Pulmonary artery endothelial cell (primary cell): ENCODE measurements around the gene MORC4. TPM values are rescaled to one million over a fixed set of nuclear protein-coding genes. Genes with fewer than 3 reads are reported as not detected.

Experiments used
- DNase-seq: peaks from one replicate; pipeline ENCODE4 v3.0.0-alpha.2; 2011; ENCODE audit warnings: low read depth, low spot score
- total RNA-seq: library from RNA; depleted of rRNA; stranded (reverse); fragments of >200 nt; gene quantifications from 2 replicates; pipeline ENCODE4 v1.2.3, GENCODE V29; 2014

MORC4 gene
- total RNA-seq, 1 donor from 2014 or later, result 17.2 TPM

GRCh38 chrX:106952988-106953387 is 47.0 kb downstream of the MORC4 start:
- DNase-seq, result no peak

DNA sequence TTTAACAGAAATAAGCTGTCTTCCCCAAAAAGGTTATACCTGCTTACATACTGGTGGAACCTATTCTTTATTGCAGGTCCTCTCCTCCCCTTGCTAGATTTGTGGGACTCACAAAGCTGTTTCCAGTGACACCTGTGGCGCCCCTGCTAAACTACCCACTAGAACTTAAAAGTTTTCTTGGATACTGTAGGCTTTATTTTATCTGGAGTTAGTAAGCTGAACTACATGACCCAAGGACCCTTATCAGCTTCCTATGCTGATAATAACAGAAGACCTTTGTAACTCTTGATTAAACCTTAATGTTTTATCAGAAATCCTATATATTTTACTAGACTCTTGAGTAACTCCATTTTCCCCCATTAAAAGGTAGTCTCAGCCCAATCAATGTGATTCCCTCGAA is 47.5 kb downstream of the MORC4 start:
- no peak for DNase-seq

GRCh38 chrX:106952089-106952488 is 47.9 kb downstream of the MORC4 start:
- DNase-seq, result no peak

DNA sequence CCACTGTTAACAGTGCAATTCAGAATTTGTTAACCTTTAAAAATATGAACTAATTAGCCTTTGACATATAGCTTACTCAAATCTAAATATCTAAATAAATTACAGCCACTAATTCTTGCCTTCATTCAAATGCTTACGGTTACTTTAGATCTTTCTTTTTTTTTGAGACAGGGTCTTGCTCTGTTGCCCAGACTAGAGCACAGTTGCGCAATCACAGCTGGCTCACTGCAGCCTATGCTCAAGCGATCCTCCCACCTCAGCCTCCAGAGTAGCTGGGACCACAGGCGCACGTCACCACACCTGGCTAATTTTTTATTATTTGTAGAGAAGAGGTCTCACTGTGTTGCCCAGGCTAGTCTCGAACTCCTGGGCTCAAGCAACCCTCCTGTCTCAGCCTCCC is 48.8 kb downstream of the MORC4 start:
- no peak for DNase-seq

GRCh38 chrX:106950381-106950780 is 49.6 kb downstream of the MORC4 start:
- no peak for DNase-seq

DNA sequence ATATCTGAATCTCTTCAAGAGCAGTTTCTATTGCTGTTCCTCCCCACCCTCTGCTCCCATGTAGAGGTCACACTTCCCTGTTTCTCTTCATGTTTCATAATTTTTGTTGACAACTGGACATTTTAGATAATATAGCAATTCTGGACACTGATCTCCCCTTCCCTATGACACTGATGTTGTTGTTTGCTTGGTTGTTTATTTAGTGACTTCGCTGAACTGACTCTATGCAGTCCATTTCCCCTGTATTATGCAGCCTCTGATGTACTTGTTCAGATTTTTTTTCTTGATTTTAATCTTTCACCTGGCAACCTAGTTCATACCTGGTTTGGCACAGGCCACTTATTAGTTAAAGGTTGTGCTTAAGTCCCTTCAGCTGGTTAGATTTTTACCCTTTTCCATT is 50.6 kb downstream of the MORC4 start:
- DNase-seq, result no peak

DNA sequence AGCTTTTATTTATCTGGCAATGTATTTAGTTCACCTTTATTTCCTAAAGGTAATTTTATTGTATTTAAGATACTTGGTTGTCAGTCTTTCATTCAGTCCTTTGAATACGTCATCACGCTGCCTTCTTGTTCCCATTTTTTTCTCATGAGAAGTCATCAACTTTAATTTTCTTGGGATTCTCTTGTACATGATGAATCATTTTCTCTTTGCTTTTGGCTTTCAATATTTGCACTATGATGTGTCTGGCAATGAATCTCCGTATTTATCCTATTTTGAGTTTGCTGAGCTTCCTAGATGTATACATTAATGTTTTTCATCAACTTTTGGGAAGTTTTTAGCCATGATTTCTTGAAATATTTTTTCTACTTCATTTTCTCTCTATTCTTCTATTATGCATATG is 51.4 kb downstream of the MORC4 start:
- no peak for DNase-seq

- DNase-seq, result no peak
Observed at GRCh38 chrX:106946464-106946863, 53.5 kb downstream of the MORC4 start.

GRCh38 chrX:106940068-106940467 is 59.9 kb downstream of the MORC4 start:
- no peak for DNase-seq

GRCh38 chrX:106939566-106939965 is 60.4 kb downstream of the MORC4 start:
- no peak for DNase-seq

DNA sequence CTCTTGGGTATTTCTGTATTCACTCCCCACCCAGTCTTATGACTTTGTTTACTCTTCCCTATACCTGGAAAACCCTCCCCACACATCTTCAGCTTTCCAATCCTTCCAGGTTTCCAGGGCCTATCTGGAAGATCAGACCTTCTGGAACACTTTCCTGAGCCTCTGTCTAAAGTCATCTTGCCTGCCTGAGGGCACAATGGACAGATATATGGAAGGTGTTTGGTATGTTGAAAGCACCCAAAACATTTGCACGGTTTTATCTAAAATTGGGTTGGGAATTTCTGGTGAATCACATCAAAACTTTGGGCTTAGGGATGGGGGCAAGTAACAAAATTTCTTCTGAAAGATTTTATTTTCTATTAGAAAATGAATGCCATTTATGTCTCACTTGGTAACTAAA is 63.8 kb downstream of the MORC4 start:
- no peak for DNase-seq

DNA sequence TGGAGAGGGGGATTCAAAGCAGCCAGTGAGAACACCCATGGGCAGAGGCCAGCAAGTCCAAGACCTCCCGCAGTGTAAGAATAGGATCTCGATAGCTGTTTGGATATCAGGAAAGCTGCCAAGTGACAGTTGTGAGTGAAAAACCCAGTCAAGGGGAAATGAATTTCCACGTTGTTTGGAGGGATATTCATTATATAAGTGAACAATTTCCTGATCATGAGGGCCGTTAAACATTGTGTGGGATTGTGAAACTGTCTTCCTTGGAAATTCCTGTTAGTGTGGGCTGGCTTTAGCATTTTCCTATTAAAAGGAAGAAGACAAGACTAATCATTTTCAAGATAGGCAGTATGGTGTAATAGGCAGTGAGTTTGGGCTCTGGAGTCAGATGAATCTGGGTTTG is 64.8 kb downstream of the MORC4 start:
- no peak for DNase-seq

DNA sequence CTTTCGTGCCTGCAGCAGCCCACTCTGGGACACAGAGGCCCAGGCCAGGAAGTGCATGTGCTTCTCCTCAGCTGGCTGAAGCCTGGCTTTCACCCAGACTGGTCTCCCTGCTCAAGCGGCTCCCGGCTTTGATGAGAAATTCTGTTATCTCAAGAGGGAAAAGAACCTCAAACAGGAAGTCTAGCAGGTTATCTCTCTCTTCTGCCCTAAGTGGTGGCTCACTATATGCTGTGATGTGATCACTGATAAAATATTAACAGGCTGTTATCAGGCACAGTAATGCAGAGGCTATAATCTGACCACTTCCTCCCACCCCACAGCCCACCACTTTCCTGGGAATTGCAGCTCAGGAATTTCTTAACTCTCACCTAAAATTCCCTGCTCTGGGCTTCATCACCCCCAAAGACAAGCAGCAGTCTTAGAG is 66.5 kb downstream of the MORC4 start:
- no peak for DNase-seq

- DNase-seq, result no peak
Observed at GRCh38 chrX:106932960-106933537, 67.0 kb downstream of the MORC4 start.

GRCh38 chrX:106932492-106932923 is 67.5 kb downstream of the MORC4 start:
- DNase-seq, result no peak

DNA sequence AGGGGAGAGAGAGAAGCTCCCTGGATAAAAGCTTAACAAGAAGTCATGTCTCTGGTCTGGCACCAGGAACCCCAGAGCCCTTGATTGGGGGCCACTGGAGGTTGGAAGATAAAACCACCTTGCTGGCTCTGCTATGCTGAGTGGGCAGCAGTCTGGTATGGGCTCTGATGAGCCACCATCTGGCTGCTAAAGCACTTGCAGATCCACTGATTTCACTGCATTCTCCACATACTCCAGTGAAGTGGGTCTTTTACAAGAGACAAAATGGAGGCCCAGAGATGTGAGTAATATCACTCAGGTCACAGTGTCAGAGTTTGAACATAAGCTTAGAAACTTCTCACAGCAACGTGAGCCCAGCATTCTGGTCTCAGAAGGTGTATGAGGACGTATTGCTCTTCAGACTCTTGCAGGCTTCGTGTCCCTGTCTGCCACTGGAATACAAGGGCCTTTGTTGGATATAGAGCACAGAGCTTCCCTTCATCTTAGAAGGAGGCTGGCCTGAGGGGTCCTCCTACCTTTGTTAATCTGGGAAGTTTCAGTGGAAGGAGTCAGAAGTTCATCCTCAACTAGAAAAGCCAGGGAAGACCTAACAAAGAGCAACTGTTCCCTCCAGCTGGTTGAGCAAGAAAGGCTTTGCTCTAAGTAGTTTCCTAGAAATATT is 68.1 kb downstream of the MORC4 start:
- no peak for DNase-seq

GRCh38 chrX:106928227-106928626 is 71.8 kb downstream of the MORC4 start:
- DNase-seq, result no peak

DNA sequence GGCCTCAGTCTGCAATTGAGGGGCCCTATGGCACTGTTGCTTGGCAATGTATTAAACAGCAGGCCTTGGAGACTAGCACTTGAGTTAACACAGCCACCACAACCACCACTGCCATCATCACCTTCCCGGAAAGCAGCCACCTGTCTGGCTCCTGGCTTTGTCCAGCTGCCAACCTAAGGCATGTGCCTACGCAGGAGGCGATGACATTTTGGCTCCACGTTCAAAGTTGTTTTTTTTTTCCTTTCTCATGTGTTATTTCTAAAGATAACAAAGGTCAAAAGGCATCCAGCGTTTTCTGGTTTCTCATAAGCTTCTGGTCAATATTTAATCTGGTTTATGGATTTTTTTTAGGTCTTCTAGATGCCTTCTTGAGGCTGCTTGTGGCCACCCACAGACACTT is 72.3 kb downstream of the MORC4 start:
- DNase-seq, result no peak

DNA sequence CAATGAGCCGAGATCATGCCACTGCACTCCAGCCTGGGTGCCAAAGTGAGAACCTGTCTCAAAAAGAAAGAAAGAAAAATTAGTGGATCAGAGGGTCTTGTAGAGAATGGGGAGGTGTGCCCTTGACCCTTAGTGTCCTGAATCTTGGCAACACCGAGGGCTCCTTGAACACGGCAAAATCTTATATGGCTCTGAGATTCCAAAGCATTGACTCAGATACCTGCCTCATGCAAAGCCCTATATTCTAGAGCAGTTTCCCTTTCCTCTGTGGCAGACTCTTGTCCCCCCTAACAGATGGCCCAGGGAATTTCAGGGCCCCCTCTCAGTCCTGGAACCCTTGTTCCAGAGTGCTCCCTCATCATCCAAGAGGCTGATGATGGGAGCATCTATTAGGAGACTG is 73.0 kb downstream of the MORC4 start:
- DNase-seq, result no peak

DNA sequence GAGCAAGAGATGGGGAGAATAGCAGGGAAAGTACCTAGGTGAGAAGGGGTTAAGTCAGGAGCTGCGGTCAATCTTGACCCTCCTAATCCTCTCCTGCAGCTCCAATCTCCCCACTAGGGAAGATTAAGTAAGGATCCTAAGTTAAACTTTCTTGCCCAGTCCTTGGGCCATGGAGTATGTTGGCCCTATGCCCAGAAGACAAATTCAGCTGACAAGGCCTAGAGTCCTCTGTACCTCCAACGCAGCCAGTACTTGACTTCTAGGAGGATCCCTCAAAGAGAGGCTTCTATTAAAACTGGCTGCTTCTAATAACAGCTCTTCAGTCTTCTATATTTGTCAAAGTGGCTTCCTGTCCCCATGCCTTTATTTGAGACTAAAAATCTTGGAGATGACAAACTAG is 78.4 kb downstream of the MORC4 start:
- no peak for DNase-seq

DNA sequence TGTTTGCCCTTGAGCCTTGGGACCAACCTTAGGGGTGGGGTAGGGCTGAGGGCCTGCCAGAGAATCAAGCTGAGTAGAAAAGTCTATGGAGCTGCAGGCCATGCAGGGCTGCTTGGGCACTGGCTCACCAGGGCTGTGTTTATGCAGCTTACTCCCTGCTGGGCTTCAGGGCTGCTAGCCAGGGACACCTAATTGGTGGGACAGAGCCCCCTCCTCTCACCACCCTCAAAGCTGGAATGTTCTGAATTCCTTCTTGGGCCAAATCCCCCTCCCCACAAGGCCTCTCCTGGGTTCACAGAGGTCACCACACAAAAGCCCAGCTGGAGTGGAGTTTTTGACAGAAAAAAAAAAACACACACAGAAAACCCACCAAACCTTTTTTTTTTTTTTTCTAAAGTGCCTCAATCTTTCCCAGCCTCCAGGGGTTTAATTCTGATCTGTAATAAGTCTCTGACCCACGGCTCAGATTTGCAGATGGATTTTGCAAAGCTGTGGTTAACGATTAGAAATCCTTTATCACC is 80.0 kb downstream of the MORC4 start, which contains the start of gene CLDN2:
Gene CLDN2 (plus strand): TSS at position 471 of the 521 bp plus-strand sequence. CDS start 7,827 bp downstream, outside the sequence.
- no peak for DNase-seq

- DNase-seq, result peak; percentile 64
Observed at GRCh38 chrX:106917830-106918500, 82.0 kb downstream of the MORC4 start.

DNA sequence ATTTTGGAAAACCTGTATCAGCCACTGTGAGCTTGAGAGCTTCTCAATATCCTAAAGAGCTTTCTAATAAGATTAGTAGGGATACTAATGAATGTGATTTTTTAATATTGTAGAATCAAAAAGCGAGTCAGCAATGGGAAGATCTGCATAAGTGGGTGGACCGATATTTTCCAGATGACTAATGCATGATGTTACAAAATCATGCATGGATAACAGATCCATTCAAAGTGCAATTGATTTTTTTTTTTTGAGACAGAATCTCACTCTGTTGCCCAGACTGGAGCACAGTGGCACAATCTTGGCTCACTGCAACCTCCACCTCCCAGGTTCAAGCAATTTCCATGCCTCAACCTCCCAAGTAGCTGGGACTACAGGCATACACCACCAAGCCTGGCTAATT is 87.1 kb downstream of the MORC4 start:
- DNase-seq, result no peak
